ENCODE results near the gene ITGA2.
"Not testable (repeated sequence)": the region's sequence is repeated elsewhere in the genome, so short reads cannot be mapped to it uniquely, and the experiment has no call there.

The ITGA2 gene

DNA sequence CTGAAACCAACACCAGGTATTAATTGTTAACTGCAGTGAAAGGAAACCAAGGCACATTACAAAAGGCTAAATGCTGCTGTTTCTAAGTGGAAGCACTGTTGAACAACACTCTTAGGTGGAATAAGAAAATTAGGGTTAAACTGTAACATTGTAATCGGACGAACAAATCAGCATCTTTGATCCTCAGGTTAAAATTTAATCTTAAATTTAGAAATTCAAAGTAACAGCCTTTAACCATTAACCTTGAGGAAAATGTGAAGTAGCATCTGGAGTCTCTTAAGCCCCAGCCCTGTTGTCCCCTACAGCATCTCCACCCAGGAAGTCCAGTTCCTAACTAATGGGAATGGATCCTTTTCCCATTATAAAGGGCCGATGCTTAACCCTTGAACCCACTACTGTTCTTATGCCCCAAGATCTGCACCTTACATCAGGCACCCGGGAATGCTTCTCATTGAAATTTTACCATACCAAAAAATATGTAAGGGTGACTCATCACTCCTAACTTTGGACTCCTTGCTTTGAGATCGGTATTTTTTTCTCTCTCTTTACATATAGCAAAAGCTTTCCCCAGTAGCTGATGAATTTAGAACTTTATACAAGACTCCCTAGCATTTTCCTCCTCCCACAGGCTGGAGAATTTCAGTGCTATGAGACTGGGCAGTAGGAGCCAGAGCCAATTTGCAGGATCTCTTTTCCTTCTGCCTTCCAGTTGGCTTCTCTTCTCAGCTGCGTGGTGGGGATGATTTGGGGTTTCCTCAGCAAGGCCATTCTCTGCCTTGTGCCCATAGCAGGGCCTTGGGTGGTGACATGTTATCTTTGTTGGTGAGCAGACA lies 32.0 kb upstream of the ITGA2 start:
- H3K27me3 ChIP-seq (replicated peaks; ENCODE audit: control insufficient read depth, insufficient read depth, low read length, poor library complexity, severe bottlenecking): no peaks in the 10 kb centered on the region
- H3K9me3 ChIP-seq (ENCODE audit: control insufficient read depth, low read length): no peaks in the 10 kb centered on the region
- no peaks in the 10 kb centered on the region for H3K36me3 ChIP-seq (ENCODE audit: control insufficient read depth, insufficient read depth, low read length)
- H3K4me1 ChIP-seq (ENCODE audit: control insufficient read depth, insufficient read depth, low read length, poor library complexity, severe bottlenecking): no peaks in the 10 kb centered on the region
- H3K27ac ChIP-seq (ENCODE audit: insufficient read depth, low read length, poor library complexity, severe bottlenecking): no peak overlapping the region
- DNase-seq: no peak
- H3K4me3 ChIP-seq (ENCODE audit: insufficient read depth, low read depth, low read length, poor library complexity, severe bottlenecking): no peak overlapping the region

GRCh38 chr5:52961274-52961681 lies 27.9 kb upstream of the ITGA2 start:
- H3K27ac ChIP-seq (ENCODE audit: insufficient read depth, low read length, poor library complexity, severe bottlenecking): no peak overlapping the region
- no peak for DNase-seq

GRCh38 chr5:52963636-52964035 lies 25.5 kb upstream of the ITGA2 start:
- Histone ChIP-seq H3K27ac (ENCODE audit: insufficient read depth, low read length, poor library complexity, severe bottlenecking) (no peak overlapping the region), H3K4me3 (ENCODE audit: insufficient read depth, low read depth, low read length, poor library complexity, severe bottlenecking) (no peak overlapping the region), H3K27me3 (replicated peaks; ENCODE audit: control insufficient read depth, insufficient read depth, low read length, poor library complexity, severe bottlenecking) (no peaks in the 10 kb centered on the region), H3K36me3 (ENCODE audit: control insufficient read depth, insufficient read depth, low read length) (no peaks in the 10 kb centered on the region), H3K4me1 (ENCODE audit: control insufficient read depth, insufficient read depth, low read length, poor library complexity, severe bottlenecking) (no peaks in the 10 kb centered on the region), H3K9me3 (ENCODE audit: control insufficient read depth, low read length) (no peaks in the 10 kb centered on the region)
- no peak for DNase-seq

More at GRCh38 chr5:52961274-52961681, 27.9 kb upstream of the ITGA2 start:
- Histone ChIP-seq H3K4me1 (ENCODE audit: control insufficient read depth, insufficient read depth, low read length, poor library complexity, severe bottlenecking) (no peaks in the 10 kb centered on the region), H3K36me3 (ENCODE audit: control insufficient read depth, insufficient read depth, low read length) (no peaks in the 10 kb centered on the region), H3K27me3 (replicated peaks; ENCODE audit: control insufficient read depth, insufficient read depth, low read length, poor library complexity, severe bottlenecking) (no peaks in the 10 kb centered on the region), H3K9me3 (ENCODE audit: control insufficient read depth, low read length) (no peaks in the 10 kb centered on the region), H3K4me3 (ENCODE audit: insufficient read depth, low read depth, low read length, poor library complexity, severe bottlenecking) (no peak overlapping the region)

DNA sequence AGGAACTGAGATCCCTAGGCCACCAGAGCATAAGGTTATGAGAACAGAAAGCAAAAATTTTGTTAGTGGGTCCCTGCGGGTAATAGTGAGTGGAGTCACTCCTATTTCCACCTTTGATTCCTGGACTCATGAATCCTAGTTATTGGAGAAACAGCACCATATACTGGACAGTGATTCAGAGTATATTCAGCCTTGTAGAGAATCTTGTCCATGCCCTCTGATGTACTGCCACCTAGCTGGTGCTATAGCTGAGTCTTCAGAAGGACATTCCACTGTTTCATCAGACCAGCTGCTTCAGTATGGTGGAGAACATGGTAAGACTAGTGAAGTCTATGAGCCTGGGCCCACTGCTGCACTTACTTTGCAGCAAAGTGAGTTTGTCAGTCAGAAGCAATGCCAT lies 25.0 kb upstream of the ITGA2 start:
- Histone ChIP-seq H3K27me3 (replicated peaks; ENCODE audit: control insufficient read depth, insufficient read depth, low read length, poor library complexity, severe bottlenecking) (no peaks in the 10 kb centered on the region), H3K36me3 (ENCODE audit: control insufficient read depth, insufficient read depth, low read length) (no peaks in the 10 kb centered on the region), H3K4me3 (ENCODE audit: insufficient read depth, low read depth, low read length, poor library complexity, severe bottlenecking) (no peak overlapping the region), H3K9me3 (ENCODE audit: control insufficient read depth, low read length) (no peaks in the 10 kb centered on the region), H3K27ac (ENCODE audit: insufficient read depth, low read length, poor library complexity, severe bottlenecking) (no peak overlapping the region), H3K4me1 (ENCODE audit: control insufficient read depth, insufficient read depth, low read length, poor library complexity, severe bottlenecking) (no peaks in the 10 kb centered on the region)
- no peak for DNase-seq

DNA sequence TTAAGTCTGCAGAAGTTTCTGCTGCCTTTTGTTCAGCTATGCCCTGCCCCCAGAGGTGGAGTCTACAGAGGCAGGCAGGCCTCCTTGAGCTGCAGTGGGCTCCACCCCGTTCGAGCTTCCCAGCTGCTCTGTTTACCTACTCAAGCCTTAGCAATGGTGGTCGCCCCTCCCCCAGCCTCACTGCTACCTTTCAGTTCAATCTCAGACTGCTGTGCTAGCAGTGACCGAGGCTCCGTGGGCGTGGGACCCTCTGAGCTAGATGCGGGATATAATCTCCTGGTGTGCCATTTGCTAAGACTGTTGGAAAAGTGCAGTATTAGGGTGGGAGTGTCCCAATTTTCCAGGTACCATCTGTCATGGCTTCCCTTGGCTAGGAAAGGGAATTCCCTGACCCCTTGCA lies 13.0 kb upstream of the ITGA2 start:
- H3K9me3 ChIP-seq (ENCODE audit: control insufficient read depth, low read length); H3K27ac ChIP-seq (ENCODE audit: insufficient read depth, low read length, poor library complexity, severe bottlenecking); H3K27me3 ChIP-seq (replicated peaks; ENCODE audit: control insufficient read depth, insufficient read depth, low read length, poor library complexity, severe bottlenecking); H3K4me3 ChIP-seq (ENCODE audit: insufficient read depth, low read depth, low read length, poor library complexity, severe bottlenecking); H3K4me1 ChIP-seq (ENCODE audit: control insufficient read depth, insufficient read depth, low read length, poor library complexity, severe bottlenecking); DNase-seq; H3K36me3 ChIP-seq (ENCODE audit: control insufficient read depth, insufficient read depth, low read length): not testable (repeated sequence)

- no peaks in the 10 kb centered on the region for H3K9me3 ChIP-seq (ENCODE audit: control insufficient read depth, low read length)
- H3K4me3 ChIP-seq (ENCODE audit: insufficient read depth, low read depth, low read length, poor library complexity, severe bottlenecking): no peak overlapping the region
- no peaks in the 10 kb centered on the region for H3K4me1 ChIP-seq (ENCODE audit: control insufficient read depth, insufficient read depth, low read length, poor library complexity, severe bottlenecking)
- no peak overlapping the region for H3K27ac ChIP-seq (ENCODE audit: insufficient read depth, low read length, poor library complexity, severe bottlenecking)
- no peaks in the 10 kb centered on the region for H3K27me3 ChIP-seq (replicated peaks; ENCODE audit: control insufficient read depth, insufficient read depth, low read length, poor library complexity, severe bottlenecking)
- no peaks in the 10 kb centered on the region for H3K36me3 ChIP-seq (ENCODE audit: control insufficient read depth, insufficient read depth, low read length)
- no peak for DNase-seq
Measured at GRCh38 chr5:52977264-52977897, 11.8 kb upstream of the ITGA2 start.

GRCh38 chr5:52981507-52981906 lies 7.6 kb upstream of the ITGA2 start:
- DNase-seq: no peak
- Histone ChIP-seq H3K4me3 (ENCODE audit: insufficient read depth, low read depth, low read length, poor library complexity, severe bottlenecking) (no peak overlapping the region), H3K4me1 (ENCODE audit: control insufficient read depth, insufficient read depth, low read length, poor library complexity, severe bottlenecking) (no peaks in the 10 kb centered on the region), H3K36me3 (ENCODE audit: control insufficient read depth, insufficient read depth, low read length) (no peaks in the 10 kb centered on the region), H3K9me3 (ENCODE audit: control insufficient read depth, low read length) (no peaks in the 10 kb centered on the region), H3K27me3 (replicated peaks; ENCODE audit: control insufficient read depth, insufficient read depth, low read length, poor library complexity, severe bottlenecking) (no peaks in the 10 kb centered on the region), H3K27ac (ENCODE audit: insufficient read depth, low read length, poor library complexity, severe bottlenecking) (no peak overlapping the region)

DNA sequence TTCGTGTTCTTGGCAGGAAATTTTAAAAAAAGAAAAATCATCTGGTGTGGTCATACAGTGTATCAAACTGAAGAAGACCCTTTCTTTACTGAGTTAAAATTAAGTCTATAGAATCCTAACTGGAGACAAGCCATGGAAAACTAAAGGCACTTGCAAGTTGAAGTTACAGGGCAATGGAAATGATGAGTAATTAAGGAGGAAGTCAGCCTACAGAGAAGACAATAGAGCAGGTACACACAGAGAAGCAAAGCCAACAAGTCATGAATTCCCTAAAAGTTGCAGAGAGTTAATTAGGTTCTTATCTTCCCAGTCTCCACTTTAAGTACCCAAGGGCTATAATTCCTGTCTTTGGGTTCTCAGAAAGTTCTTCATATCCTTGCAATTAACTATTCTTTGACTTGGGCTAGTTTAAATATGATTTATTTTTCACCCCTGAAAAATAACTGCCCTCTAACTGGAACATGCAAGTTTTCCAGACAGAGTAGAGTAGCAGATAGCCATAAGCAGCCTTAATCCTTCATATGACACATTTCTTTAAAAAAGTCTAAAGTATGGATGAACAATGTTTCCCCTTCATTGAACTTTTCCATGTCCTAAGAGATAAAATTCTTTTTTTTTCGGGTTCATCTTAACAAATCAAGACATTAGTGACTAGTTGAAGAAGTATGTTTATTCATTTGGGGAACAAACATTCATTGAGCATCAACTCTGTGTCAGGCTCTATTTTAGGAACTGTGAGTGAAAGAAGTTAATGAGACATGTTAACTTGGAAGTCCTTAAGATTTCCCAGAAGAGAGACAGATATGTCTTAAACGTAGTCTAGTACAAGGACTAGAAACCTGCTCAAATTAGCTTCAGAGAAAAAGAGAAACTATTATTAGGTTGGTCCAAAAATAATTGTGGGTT lies 5.2 kb upstream of the ITGA2 start:
- no peak overlapping the region for H3K27ac ChIP-seq (ENCODE audit: insufficient read depth, low read length, poor library complexity, severe bottlenecking)
- H3K36me3 ChIP-seq (ENCODE audit: control insufficient read depth, insufficient read depth, low read length): no peaks in the 10 kb centered on the region
- no peaks in the 10 kb centered on the region for H3K9me3 ChIP-seq (ENCODE audit: control insufficient read depth, low read length)
- no peak overlapping the region for H3K4me3 ChIP-seq (ENCODE audit: insufficient read depth, low read depth, low read length, poor library complexity, severe bottlenecking)
- no peaks in the 10 kb centered on the region for H3K27me3 ChIP-seq (replicated peaks; ENCODE audit: control insufficient read depth, insufficient read depth, low read length, poor library complexity, severe bottlenecking)
- DNase-seq: no peak
- peaks cover 4% of the 10 kb centered on the region for H3K4me1 ChIP-seq (ENCODE audit: control insufficient read depth, insufficient read depth, low read length, poor library complexity, severe bottlenecking)

DNA sequence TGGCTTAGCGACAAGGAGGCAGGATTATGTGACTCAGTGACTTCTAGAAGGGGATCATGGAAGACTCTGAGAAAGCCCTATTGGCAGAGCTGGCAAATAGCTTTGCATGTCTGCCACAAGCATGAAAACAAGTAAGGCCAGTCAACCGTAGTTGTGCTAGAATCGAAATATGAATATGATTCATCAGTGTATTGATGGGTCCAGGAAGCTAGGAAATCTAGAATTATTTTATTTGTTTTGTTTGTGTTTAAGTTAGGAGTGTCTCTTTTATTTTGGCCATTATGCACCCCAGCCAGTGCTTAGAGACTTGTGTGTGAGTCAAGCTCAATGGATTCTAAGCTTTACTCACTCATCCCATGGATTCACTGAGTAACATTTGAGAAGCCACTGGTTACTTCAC lies 3.8 kb upstream of the ITGA2 start:
- Histone ChIP-seq H3K27ac (ENCODE audit: insufficient read depth, low read length, poor library complexity, severe bottlenecking) (no peak overlapping the region), H3K36me3 (ENCODE audit: control insufficient read depth, insufficient read depth, low read length) (no peaks in the 10 kb centered on the region), H3K9me3 (ENCODE audit: control insufficient read depth, low read length) (no peaks in the 10 kb centered on the region), H3K4me1 (ENCODE audit: control insufficient read depth, insufficient read depth, low read length, poor library complexity, severe bottlenecking) (peaks cover 16% of the 10 kb centered on the region), H3K4me3 (ENCODE audit: insufficient read depth, low read depth, low read length, poor library complexity, severe bottlenecking) (no peak overlapping the region), H3K27me3 (replicated peaks; ENCODE audit: control insufficient read depth, insufficient read depth, low read length, poor library complexity, severe bottlenecking) (no peaks in the 10 kb centered on the region)
- DNase-seq: no peak
